Measurements from ENCODE around the gene PRDM16. TPM values are rescaled to one million over a fixed set of nuclear protein-coding genes. Genes with fewer than 3 reads are reported as not detected.
"Not testable (repeated sequence)": the region's sequence is repeated elsewhere in the genome, so short reads cannot be mapped to it uniquely, and the experiment has no call there.

Gene PRDM16
- polyA plus RNA-seq, 1 donor, result 0.62 TPM

DNA sequence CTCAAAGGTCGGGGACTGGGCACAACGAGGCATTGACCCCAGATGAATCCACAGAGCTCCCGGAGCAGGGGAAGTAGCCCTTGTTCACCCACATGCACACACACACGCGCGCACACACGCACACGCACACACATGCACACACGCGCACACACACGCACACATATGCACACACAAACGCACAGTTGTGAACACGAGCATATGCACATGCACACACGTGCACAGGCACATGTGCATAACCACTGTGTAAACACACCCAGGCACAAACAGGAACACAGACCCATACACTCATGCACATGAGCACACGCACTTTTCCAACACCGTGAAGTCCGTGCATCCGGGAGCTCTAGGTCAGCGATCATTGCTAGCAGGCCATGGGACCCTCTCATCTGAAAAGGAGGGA lies 208.6 kb downstream of the PRDM16 start:
- no peak for DNase-seq (ENCODE audit: low read depth)

DNA sequence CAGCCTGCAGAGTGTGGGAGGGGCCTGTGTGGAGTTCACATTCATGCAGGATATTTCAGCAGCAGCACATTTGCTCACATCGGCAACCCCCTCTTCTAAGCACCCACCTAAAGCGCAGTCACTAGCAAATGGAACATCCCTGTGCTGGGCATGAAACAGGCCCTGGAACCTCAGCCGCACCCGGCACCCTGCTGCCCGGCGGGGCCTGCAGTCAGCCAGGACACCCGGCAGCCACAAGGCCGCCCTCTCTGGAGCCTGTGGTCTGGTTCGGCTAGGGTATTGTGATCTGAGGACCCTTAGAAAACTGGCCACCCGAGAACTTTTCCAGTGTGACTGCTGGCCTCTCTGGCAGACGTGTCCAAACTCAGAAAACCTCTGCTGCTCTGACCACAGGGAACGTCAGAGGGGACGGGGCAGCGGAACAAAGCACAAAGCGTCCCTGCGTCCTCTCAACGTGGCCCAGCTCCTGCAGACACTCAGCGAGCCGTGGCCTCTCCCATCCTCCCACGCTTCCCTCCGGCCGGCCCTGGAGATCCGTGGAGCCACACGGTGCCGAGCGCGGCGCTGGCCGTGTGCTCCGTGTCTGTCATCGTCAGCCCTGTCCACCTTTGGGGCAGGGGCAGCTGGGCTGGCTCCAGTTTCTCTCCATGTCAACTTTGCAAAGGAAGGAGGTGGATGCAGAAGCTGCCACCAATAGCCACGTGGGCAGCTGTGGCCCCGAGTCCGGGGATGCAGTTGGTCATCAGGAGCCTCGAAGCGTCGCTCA lies 209.6 kb downstream of the PRDM16 start:
- no peak for DNase-seq (ENCODE audit: low read depth)

DNA sequence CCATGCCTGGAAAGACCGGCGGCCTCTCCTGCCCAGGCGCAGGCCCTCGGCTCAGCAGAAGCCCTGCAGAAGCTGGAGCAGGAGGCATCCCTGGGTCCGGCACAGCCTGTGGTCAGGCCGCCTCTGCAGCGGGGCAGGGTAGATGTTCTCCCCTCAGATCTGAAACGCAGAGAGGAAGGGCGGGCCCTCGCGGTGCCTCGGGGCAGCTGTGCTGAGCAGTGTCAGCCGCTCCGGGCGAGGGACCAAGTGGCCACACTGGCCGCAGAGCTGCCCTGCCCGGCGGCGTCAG lies 210.1 kb downstream of the PRDM16 start:
- no peak for DNase-seq (ENCODE audit: low read depth)

DNA sequence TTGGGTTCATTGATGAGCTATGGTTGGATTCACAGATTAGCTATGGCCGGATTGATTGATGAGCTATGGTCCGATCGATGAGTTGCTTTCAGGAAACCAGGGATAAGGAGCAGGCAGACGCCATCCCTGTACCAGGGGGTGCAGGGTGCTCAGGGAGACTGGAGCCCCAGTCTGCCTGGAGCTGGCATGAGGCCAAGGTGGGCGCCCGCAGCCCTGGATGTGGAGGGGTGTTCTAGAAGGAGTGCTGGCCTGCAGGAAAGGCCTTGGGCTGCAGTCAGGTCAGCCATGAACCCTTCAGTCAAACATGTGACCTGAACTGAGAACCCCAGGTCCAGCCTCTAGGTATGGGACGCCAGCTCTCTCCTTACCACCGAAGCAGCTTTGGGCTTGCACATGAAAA lies 212.7 kb downstream of the PRDM16 start:
- DNase-seq (ENCODE audit: low read depth), result no peak

DNA sequence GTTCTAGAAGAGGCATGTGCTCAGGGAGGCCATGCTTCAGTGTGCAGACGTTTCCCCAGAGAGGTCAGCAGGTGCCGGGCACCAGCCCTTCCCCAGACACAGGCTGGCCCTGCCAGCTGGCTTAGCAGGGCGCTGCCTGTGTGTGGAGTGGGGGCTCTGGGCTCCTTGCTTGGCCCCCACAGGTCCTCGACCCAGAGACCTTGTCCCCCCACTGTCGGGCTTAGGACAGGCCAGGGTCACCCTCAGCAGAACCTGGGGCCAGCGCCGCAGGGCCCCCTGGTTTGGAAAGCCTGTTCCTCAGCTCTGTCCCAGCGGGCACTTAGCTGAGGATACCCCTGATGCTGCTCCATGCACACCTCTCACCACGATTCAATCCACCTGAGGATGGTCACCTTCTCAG lies 213.2 kb downstream of the PRDM16 start:
- no peak for DNase-seq (ENCODE audit: low read depth)

DNA sequence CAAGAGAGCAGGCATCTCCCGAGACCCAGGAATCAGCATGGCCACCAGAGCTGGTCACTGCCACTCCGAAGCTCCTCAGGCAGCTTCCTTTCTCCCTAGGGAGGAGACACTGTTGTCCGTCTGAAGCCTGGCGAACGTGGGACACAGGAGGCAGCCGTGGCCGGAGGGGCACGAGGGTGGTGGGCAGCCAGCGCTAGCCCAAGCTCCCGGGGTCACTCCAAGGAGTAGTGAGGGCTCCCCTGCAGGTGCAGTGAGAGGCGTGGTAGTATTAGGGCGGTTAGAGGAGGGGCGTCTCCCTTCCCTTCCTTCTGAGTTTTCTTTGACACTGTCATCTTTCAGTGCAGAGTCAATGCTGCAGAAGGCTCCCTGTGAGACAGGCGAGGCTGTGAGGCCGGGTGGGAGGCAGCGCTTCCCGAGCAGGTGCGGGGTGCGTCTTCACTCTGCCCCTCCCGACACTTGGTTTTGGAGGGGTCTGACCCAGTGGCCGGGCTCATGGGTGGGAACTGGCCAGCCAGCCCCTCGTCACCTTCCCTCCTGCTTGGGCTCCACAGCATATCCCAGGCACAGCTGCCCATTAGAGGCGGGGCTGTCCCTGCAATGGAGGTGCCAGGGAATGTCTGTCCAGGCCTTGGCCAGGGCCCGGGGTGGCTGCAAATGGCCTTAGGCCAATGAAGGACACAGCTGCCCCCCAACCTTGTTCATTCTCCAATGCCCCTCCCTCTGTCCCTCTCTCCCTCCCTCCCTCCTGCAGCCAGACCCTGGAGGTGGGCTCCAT lies 213.8 kb downstream of the PRDM16 start:
- DNase-seq (ENCODE audit: low read depth), result no peak

DNA sequence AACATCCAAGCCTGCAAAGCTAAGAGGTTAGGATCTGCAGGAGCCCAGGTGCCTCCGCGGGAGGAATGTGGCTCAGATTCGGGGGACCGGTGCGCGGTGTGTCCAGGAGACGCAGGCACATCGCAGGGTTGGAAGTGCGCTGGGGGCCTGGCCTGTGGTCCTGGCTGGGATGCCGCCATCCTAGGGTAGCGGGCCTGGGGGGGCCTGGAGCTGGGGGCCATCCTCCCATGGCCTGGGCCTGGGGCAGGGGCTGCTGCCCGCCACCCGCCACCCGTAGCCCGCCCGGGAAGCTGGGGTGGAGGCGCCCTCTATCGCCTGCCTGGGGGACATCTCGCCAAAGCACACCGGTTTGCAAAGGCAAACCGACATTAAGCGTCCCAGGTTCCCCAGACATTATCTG lies 214.8 kb downstream of the PRDM16 start:
- DNase-seq (ENCODE audit: low read depth), result no peak

DNA sequence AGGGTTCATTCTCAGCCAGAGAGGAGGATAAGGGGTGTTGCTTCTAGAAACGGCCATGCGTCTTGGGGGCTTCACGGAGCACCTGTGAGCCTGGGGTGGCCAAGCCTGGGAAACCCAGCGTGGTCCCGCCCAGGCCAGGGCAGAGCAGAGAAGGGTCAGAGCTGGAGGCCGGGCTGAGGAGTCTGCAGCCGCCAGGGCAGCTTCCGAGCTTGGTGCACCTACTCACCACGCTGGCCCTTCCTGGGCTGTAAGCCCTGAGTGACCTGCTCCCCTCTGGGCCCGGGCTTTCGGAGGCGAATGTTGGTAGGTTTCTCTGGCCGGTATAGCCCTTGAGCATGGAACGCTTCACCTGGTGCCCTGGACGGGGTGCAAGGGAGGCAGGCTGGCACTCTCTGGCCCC lies 215.7 kb downstream of the PRDM16 start:
- DNase-seq (ENCODE audit: low read depth), result no peak

DNA sequence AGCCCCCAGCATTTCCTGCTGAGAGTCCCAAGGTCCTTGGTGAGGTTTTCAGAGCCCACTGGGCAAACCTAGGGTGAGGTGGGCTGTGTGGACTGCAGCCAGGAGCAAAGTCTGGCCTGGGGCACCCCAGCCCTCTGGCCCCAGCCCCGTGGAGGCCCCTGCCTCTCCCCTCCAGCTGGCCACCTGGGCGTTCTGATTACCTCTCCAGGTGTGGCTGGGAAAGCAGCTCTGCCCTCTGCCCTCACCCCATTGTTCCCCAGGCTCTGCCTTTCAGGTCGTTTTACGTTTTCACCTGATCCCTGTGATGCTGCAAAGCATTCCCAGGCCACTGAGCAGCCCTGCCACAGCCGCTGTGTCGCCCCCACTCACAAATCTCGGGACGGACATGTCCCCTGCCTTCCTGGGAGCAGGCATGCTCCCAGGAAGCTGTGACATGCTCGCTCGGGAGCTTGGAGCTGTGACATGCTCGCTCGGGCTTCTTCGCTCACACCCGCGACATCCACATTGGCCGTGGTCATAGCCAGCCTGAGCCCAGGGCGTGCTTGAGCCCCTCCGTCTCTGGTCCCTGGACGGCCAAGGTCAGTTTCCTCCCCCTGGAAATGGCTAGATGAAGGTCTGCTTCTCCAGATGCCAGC lies 216.2 kb downstream of the PRDM16 start:
- no peak for DNase-seq (ENCODE audit: low read depth)

DNA sequence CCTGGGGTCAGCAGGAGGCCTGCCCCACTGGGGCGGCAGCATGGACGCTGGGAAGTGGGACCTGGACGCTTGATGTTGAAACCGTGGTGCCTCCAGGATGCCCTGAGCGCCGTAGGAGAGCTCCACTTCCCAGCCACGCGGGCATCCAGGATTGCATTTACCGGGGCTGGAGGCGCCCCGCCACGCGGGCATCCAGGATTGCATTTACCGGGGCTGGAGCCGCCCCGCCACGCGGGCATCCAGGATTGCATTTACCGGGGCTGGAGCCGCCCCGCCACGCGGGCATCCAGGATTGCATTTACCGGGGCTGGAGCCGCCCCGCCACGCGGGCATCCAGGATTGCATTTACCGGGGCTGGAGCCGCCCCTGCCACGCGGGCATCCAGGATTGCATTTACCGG lies 218.1 kb downstream of the PRDM16 start:
- not testable (repeated sequence) for DNase-seq (ENCODE audit: low read depth)

DNA sequence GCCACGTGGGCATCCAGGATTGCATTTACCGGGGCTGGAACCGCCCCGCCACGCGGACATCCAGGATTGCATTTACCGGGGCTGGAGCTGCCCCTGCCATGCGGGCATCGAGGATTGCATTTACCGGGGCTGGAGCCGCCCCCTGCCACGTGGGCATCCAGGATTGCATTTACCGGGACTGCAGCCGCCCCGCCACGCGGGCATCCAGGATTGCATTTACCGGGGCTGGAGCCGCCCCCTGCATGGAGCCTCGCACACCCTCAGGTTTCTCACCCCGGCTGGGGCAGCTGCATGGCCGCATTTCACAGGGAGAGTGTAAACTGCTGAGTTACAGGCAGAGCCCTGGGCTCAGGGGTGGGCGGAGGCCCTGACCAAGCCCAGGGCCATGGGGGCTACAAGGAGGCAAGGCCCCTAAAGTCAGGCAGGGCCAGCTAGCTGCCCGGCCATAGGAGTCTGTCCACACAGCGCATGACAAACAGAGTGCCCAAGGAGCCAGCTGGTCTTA lies 218.7 kb downstream of the PRDM16 start:
- no peak for DNase-seq (ENCODE audit: low read depth)

DNA sequence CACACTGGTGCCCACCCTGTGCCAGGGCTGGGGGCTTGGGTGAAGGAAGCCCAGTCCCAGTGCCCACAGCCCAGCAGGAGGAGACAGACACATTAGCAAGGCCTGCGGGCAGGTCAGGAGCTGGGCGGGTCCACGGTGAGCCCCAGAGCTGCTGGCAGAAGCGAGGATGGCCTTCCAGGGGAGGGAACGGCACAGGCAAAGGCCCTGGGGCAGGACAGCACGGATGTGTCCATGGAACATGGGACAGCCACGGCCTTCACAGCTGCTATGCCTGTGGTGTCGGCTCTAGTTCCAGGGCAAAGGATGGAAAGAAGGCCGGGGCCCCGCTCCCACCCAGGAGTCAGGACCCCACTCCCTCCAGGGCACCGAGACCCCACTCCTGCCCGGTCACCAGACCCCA lies 220.5 kb downstream of the PRDM16 start:
- DNase-seq (ENCODE audit: low read depth), result no peak

DNA sequence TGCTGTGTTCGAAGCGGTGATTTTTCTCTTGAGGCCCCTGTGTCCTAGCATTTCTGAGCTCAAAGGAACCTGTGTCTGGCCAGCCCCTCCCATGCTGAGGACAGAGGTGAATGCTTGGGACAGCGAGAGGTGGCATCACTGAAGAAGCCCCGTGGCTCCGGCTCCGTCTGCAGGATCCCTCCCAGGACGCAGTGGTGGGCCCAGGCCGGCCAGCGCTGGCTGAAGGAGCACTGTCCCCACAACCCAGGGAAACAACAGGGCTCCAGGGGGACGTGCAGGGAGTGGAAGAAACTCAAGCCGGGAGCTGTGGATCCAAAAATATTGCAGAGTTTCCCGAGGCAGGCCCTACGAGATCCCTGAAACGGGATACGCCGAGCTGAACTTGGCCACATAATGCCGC lies 221.4 kb downstream of the PRDM16 start:
- DNase-seq (ENCODE audit: low read depth), result no peak

DNA sequence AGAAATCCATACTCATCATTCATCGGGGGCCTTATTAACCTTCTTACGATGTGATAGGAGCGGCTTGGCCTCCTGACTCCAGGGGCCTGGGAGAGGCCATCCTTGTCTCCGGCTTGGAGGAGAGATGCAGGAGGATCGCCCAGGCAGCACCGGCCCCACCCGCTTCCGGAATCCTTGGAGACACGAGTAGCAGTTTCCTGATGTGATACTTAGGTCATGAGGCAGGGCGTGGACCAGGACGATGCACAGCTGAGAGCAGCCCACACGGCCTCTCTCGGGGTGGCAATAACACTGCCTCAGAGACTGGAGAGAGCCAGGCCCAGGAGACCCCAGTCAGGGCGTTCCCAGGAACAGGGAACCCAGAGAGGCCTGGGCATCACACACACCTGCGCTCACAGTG lies 221.9 kb downstream of the PRDM16 start:
- DNase-seq (ENCODE audit: low read depth), result no peak

DNA sequence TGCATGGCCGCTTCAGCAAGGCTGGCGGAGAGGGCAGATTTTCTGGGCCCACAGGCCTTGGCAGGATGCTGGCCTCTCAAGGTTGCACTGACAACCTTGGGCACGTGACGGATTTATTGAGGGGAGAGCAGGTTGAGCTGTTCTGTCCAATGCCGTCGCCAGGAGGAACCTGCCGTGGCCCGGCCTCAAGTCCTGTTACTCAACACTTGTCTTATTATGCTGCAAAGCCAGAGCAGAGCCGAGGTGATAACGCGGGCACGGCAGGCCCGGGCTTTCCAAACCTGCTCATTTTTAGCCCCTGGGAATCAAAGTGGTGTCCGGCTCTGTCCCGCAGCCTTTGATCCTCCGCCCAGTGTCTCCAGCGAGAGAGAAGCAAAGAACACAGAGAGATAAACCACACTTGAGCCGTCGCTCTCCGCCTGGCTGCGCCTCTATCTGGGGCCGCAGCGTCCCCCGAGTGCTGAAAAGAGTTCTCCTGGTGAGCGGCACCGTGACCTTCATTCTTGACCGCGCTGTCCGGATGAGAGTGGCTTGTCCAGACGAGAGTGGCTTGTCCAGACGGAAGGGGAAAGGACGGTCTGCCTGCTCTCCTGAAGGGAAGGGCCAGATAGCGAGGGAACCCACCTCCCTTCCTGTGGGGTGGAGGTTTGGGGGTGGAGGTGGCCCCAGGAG lies 223.2 kb downstream of the PRDM16 start:
- no peak for DNase-seq (ENCODE audit: low read depth)

DNA sequence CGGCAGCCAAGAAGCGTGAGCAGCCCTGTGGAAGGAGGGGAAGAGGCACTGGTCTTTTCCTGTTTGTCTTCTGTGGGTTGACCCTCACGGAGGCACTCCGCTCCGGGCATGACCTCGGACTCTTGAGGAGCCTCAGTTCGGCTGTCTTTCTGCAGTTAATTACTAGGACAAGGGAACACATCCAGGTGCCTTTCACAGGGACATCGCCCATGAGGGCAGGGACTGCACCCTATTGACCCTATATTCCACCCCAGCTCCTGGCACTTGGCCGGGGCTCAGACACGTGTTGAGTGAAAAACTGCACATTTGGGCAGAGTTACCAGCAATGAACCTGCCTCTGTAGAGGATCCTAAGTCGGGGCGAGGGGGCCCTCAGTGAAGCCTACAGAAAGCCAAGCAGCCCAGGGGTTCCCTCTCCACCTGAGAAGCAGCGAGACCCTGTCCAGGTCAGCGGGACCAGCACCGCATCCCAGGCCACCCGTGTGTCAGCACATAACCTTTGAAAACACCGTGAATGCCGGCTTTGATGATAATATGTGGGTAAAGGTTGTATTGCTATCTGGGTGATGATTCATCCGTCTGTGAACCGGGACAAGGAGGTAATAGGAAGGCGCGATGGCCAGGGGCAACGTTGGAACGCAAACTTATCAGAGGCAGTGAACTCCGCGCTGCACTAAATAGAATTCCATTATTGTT lies 224.0 kb downstream of the PRDM16 start:
- no peak for DNase-seq (ENCODE audit: low read depth)

DNA sequence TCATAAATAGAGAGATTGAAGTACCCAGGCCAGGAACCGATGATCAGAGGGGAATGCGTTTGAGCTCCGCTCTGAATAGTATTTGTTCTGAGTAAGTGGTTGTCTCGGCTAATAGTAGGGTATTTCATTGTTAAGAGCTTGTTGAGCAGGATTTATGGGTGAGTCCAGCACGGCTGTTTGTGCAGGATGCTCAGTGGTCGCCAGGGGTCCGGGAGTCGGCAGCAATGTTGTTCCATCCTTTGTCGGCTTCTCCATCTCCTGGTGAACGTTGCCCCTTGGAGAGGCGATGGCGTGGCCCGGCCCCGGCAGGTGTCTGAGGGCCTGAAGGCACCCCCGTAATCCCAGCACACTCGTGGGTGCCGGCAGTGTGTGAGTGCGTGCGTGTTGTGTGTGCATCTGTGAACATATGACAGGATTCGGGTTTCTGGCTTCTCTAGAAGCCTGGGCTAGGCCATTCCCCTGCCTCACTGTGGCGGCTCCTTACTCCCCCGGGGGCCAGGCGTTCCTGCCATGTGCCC lies 224.6 kb downstream of the PRDM16 start:
- no peak for DNase-seq (ENCODE audit: low read depth)

DNA sequence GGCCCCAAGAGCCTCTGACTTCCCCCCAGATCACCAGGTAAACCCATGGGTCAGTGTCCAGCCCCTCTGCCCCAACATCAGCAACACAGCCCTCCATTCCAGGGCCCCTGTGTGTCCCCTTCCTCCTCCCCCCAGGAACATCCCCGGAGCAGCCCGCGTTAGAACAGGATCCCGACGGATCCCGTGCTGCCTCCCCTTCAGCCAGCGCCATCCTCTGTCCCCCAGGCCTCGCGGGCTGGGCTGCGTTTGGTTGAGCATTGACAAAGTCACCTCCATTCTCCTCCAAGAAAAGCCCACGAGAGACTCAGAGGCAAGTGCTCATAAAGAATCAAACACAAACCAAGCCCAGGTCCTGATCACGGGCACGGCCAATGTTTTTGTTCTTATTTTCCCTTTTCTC lies 225.4 kb downstream of the PRDM16 start:
- no peak for DNase-seq (ENCODE audit: low read depth)

DNA sequence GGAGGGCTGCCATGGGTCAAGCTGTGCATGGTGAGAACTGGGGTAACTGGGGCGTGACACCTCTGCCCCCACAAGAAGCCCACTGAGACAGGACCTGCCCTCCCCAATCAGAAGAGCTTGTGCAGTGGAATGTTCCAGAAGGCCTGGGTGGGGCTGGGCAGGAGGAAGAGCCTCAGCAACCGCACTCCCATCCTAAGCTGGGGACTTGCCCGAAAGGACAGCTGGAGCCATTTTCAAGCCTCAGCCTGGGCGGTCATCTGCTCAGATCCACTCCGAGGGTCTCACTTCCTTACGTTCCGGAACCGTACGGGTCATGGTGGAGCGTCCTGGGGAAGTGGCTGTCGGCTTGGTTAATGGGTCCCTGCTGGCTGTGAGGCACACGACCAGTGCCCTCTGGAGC lies 226.8 kb downstream of the PRDM16 start:
- DNase-seq (ENCODE audit: low read depth), result no peak

DNA sequence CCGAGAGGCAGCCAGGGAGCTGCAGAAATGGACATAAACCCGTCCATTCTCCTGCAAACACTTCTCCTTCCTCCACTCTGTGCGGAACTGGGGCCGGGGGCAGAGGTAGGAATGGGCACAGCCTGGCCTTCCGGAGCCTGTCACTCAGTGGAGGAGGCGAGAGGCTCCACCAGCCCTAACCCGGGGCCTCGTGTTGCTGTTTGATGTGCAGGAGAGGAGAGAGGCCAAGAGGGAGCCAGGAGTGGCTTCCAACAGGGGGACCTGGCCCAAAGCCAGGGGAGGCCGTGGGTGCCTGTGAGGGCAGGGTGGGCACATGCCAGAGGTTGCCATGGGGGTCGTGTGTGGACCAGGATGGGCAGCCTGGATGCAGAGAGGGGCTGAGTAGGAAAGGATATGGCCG lies 227.3 kb downstream of the PRDM16 start:
- no peak for DNase-seq (ENCODE audit: low read depth)

DNA sequence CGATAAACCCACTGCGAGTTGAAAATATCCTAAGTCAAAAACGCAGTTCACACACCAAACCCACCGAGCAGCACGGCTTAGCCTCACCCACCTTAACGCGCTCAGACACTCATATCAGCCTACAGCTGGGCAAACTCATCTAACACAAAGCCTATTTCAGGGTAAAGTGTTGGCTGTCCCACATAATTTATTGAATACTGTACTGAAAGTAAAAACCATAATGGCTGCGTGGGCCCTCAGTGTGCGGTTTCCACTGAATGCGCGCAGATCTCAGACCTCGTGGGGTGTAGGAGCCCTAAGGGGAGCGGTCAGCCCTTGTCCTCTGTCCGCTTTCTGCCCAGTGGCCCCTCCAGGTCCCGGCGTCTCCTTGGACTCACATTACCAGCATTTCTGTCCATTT lies 227.8 kb downstream of the PRDM16 start:
- no peak for DNase-seq (ENCODE audit: low read depth)

DNA sequence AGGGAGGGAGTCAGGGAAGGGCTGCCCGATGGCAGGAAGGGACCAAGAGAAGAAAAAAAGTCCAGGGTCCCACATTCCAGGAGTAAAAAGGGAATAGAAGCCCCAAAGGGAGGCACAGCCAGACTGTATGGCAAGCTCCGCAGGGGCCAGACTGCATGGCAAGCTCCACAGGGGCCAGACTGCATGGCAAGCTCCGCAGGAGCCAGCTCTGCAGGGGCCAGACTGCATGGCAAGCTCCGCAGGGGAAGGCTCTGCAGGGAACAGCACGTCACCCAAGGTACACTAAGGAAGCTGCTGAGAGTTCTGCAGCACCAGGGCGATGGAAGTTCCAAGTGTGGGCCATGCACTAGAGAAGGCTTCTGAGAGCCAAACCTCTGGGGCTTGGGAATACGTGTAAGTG lies 228.8 kb downstream of the PRDM16 start:
- DNase-seq (ENCODE audit: low read depth), result no peak
